ENCODE measurements around the gene DOCK9.

DNA sequence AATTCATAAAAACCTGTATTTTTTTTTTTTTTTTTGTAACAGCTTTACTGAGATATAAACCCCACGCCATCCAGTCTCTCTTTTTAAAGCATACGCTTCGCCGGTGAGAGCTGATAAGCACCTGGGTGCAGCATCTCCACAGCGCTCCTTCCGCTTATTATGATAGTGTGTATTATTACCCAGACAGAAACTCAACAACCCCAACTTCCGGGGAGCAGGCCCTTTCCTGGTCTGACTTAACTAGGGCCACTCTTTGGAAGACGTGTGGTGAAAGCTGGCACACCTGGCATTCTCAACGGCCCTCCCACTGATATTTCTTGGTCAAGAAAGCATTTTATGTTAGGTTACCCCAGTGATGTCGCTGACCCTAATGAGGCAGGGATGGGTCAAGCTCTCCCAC, 173.9 kb downstream of the DOCK9 start:
- no peak for TF ChIP-seq POLR2AphosphoS5 (IDR thresholded peaks at IDR 0.05)
- TF ChIP-seq, protein P1, sequence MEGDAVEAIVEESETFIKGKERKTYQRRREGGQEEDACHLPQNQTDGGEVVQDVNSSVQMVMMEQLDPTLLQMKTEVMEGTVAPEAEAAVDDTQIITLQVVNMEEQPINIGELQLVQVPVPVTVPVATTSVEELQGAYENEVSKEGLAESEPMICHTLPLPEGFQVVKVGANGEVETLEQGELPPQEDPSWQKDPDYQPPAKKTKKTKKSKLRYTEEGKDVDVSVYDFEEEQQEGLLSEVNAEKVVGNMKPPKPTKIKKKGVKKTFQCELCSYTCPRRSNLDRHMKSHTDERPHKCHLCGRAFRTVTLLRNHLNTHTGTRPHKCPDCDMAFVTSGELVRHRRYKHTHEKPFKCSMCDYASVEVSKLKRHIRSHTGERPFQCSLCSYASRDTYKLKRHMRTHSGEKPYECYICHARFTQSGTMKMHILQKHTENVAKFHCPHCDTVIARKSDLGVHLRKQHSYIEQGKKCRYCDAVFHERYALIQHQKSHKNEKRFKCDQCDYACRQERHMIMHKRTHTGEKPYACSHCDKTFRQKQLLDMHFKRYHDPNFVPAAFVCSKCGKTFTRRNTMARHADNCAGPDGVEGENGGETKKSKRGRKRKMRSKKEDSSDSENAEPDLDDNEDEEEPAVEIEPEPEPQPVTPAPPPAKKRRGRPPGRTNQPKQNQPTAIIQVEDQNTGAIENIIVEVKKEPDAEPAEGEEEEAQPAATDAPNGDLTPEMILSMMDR (IDR thresholded peaks at IDR 0.05) = no peak

Measured in esophagus muscularis mucosa (tissue), 3 donors.